HG03103 (cell line): ENCODE measurements around the gene CDK14.

ENCODE experiments used
- ATAC-seq: cut with Tn5 transposase; IDR thresholded peaks from one replicate; pipeline ENCODE4 v1.9.1; 2021; ENCODE audit warnings: low read depth; ENCODE audit not compliant: unreplicated experiment

CDK14 gene

DNA sequence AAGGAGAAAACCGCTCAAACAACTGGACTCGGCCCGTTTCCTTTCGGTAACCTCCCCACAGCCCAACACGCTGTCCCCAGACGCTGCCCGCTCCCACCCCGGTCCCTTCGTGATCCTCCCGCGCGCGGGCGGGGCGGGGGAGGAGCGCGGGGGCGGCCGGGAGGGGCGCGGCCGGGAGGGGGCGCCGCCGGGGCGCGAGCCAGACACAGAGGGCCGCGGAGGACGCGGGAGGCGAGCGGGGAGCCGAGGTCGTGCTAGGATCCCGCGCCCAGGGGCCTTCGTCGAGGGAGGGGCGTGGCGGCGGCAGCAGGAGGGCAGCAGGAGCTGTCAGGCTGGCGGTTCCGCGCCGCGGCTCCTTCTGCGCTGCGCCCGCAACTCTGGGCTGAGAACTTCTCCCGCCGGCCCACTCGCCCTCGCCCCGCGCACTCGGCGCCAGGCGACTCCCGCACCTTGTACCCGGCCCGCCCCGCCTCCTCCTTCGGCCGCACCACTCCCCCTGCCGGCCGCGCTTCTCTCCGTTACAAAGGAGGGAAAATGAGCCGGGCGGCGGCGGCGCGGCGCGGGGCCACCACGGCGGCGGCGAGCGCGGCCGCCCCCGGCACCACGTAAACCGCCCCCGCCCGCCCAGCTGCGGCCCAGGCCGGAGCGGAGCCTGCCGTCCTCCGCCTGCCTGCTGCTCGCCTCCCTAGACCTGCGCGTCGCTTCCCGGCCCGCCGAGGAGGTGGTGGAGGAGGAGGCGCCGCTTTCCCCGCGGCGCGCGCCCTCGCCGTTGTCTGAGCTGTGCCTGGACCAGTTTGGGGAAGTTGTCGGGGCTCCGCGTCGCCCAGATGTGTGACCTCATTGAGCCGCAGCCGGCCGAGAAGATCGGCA is at the start of gene CDK14:
Gene CDK14, plus strand, starts transcription at position 521 of the 870 bp plus-strand sequence. Its CDS starts 307 bp downstream, at position 828.
- ATAC-seq, result peak; percentile 42

DNA sequence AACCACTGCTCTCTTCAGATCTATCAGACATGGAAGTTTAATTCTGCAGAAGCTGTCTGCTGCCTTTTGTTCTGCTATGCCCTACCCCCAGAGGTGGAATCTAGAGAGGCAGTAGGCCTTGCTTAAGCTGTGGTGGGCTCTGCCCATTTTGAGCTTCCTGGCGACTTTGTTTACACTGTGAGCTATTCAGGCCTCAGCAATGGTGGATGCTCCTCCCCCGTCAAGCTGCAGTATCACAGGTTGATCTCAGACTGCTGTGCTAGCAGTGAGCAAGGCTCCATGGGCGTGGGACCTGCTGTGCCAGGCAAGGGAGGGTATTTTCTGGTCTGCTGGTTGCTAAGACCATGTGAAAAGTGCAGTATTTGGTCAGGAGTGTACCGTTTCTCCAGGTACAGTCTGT is 45.1 kb upstream of the CDK14 start:
- no peak for ATAC-seq

DNA sequence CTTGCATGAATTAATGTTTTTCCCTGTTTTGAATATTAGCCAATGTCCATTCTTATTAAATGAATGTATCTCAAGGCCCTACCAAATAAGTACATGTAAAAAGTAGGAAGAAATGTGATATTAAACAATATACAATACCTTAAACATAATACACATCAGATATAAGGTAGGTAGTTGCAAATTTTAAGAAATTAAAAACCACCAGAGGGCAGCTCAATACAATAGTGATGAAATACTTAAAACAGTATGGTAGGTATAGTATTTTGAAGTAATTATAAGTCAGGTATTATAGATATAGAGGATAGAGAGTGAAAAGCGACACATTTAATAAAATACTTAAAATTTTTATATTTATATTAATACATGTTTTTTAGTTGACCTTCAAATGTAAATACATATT is 43.6 kb upstream of the CDK14 start:
- ATAC-seq, result no peak

DNA sequence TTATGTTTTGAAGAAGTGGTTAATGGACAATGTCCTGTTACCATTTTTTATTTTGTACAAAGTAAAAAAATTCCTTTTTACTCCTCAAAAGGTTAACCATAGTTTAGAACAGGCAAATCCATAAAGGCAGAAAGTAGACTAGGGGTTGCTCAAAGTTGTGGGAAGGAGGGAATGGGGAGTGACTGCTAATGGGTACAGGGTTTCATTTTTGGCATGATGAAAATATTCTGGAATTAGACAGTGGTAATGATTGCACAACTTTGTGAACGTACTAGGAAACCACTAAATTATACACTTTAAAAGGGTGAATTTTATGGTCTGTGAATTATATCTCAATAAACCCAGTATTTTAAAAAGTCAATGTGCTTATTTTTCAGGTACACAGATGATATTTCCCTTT is 35.4 kb upstream of the CDK14 start:
- no peak for ATAC-seq

DNA sequence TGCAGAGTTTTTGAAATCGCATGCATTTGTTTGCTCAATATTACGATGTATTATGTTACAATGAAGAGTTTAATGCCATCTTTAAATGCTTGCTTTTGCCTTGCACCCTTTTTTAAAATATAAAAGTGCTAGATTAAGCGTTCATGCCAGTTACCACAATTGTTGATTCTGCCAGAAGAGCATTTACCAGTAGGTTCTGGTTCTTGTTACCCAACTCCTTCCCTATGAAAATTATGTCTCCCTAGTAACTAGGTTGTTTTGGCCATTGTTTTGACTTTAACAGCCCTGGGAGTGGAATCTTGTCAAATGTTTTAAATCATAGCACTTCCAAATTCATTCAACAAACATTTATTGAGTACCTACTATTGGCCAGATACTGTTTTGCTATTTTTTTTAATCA is 32.8 kb upstream of the CDK14 start:
- ATAC-seq, result no peak

DNA sequence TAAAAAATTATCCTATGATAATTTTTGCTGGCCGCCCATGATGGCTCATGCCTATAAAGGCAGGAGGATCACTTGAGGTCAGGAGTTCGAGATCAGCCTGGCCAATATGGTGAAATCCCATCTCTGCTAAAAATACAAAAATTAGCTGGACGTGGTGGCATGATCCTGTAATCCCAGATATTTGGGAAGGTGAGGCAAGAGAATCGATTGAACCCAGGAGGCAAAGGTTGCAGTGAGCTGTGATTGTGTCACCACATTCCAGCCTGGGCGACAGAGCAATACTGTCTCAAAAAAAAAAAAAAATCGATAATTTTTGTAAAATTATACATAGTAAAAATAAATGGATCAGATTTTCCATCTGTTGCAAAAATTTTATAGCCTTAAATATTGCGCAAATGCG is 31.7 kb upstream of the CDK14 start:
- ATAC-seq, result no peak

DNA sequence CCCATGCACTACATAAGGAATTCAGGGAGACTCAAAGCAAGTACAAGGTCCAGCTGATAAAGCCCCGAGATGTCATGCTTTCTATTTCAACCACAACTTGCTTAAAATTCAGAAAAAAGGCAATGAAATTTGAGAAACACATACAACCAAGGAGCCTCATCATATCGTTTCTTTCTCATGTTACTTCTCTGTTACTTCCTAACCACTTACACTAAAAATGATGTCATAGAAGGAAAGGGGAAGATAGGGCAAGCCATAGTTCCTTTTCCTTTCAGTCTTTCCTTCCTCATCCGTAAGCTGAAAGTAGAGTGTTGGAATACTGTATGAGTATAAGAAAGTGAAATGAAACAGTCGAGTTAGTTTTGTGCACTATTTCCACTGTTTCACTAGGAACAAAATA is 27.9 kb upstream of the CDK14 start:
- no peak for ATAC-seq

DNA sequence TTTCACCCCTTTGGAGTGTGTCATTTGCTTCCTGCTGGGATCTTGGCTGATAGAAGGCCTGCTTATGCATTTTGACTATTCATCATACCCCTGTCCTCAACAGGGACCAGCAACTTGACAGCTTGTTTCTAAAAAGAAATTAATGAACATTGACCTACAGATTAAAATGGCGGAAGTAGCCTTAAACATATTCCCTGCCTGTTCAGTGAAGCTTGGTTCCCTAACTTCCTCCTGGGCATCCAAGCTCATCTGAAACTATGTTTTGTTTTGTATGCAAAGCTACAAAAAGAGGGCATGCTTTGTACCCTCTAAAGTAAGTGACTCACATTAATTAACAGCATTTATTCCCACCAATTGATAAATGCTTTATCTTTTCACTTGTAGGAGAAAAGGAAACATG is 26.8 kb upstream of the CDK14 start:
- ATAC-seq, result no peak

DNA sequence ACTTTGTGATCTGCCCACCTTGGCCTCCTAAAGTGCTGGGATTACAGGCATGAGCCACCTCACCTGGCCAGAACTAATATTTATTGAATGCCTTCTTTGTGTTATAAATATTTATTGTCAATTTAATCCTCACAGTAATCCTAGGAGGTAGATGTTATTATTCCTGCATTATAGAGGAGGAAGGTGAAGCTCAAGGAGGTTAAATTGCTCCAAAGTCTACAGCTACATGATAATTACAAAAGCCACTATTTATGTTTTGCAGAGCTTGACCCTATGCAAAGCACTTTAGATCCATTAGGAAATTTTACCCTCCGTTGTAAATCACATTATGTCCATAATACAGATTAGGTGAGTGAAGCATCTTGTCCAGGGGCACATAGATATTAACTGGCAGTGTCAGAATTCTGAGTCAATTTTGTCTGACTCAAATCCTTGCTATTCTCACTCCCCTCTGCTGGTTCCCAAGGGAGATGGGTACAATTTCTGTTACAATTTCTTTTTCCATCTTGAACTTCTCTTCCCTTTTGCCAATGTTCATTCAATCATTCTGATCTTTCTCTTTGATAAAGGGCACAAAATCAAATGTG is 25.7 kb upstream of the CDK14 start:
- ATAC-seq, result no peak

DNA sequence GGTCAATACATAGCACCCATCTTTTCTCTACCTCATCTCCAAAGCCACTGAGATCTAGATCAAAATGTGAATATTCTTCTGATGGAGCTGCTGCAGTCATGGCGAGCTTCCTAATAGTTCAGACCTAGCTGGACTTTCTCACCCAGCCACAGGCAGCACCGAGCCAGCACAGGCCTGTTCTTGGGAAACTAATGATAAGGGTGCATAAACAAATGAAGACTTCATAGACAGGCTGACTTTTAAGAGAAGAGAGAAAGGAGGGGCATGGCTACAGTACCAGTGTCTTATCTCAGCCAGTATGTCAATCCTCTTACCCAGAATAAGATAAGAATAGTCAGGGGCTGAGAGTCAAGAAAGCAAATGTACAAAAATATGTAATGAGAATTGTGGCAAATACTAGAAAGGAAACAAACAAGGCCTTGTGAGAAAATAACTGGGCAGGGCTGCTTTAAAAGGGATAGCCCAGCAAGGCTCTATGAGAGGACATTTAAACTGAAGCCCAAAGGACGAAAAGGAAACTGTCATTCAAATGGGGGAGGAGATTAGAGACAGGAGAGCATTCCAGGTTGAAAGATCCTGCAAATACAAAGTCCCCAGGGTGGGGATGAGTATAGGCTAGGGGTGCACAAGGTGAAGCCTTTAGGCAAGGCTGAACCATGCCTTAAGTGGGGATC is 21.8 kb upstream of the CDK14 start:
- no peak for ATAC-seq

DNA sequence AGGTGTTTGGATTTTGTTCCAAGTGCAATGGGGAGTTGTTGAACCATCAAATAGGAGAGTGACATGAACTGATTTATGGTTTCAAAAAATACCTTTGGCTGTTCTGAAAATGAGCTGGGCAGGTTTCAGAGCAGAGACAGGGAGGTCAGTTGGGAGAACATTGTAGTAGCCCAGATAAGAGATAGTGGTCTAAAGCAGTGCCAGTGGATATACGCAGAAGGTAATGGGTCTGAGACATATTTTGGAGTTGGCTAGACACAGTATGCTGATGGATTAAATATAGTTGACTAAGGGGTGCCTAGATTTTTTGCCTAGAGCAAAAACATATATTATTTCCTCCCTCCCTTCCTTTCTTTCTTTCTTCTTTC is 21.3 kb upstream of the CDK14 start:
- no peak for ATAC-seq

DNA sequence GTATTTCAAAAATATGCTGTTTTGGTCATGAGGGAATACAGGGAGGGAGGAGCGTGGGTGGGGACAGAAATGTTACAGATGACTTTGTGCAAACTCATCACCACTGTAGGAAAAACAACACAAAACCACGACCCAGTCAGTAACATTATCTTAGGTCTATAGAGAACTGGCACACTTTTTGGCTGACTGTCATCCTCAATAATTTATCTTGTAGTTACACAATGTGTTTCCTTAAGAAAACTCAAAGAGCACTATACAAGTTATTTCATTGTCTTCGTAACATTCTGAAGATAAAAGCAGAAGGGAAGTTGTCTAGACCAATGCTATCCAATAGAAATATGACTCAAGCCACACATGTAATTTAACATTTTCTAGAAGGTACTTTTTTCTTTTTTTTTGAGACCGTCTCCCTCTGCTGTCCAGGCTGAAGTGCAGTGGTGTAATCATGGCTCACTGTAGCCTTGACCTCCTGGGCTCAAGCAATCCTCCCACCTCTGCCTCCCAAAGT is 16.9 kb upstream of the CDK14 start:
- no peak for ATAC-seq

DNA sequence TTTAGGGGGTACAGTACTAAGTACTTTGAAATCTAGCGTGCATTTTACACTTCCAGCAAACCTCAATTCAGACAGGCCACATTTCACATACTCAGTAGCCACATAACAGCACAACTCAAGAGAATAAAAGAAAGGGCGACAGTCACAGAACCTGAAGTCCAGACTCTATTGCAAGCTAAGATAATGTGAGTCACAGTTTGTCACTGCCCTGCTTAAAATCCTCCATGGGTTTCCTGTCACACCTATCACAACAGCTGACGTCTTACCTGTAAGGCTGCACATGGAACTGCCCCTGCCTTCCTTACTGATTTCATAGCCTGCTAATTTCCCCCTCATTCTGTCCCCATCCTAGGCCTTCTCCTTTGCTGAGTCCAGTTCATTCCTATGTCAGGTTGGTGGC is 16.1 kb upstream of the CDK14 start:
- ATAC-seq, result no peak

DNA sequence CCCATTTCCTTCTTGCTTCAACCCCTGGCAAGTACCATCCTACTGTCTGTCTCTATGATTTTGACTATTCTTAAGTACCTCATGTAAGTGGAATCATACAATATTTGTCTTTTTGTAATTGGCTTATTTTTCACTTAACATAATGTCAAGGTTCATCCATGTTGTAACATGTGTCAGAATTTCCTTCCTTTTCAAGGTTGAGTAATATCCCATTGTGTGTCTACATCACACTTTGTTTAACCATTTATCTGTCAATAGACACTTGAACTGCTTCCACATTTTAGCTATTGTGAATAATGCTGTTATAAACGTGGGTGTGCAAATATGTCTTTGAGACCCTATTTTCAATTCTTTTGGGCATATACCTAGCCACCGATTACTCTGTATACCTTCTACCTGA is 14.0 kb upstream of the CDK14 start:
- no peak for ATAC-seq

DNA sequence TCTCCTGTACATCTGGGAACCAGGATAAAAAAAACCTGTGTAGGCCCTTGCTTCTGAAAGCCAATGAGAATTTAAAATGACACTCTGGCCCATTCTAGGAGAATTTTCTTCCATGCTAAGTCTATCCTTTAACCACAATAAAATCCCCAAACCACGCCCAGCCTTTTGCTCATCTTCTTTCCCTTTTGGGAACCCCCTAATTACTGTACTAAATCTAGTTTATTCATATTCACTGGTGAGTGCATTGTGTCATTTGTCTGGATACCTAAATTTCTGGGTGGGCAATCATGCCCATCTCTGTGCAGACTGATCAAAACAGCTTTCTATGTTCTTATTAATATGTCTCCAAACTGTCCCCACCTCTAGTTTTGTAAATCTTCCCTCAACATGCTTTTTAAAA is 11.7 kb upstream of the CDK14 start:
- no peak for ATAC-seq

DNA sequence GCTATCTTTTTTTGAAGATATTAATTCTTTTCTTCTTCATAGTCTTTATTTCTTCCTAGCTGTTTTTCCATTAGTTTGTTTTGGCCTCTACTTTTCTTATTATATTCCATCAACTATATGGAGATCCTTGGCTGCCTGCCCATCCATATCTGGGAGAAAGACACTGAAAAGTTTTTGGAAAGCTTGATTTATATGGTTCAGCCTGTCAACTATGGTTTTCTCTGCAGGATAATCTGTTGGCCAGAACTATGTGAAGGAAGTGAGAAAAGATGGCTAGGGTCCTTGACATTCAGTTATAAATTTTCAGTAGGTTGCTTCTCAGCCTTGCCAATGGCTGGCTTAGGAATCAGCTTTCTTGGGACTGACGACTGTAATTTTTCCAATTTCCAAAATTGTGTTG is 10.0 kb upstream of the CDK14 start:
- ATAC-seq, result no peak

DNA sequence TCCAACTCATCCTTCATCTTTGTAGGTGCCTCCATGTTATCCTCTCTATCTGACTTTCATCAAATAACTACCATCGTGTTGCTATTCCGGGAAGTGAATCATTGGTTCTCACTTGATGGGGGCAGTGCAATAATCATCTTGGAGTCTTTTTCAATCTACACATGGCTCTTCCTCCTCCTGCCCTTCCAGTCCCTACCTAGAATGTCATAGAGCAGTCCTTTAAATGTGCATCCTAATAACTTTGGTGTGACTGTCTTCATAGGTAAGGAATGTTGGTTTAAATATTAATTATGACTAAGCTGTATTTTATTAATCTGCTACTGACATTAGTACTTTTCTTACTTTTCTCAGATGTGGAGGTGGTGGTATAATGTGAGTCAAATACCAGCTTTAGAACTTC is 8.4 kb upstream of the CDK14 start:
- ATAC-seq, result no peak

DNA sequence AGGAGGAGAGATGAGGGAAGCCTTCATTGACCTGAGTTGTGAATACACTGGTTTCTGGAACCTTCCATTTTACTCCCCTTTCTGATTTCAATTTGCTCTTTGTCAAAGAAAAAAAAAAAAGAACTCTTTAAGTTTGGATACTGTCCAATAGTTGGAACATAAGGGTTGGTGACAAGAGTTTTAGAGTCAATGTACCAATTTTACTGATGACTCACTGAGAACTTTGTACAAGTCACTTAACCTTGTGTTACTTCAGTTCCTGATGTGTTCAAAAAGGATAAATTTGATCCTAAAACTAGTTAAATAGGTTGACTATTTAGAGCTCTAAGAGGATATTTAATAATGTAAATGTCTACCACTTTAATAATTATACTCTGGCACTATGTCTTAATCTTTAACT is 4.1 kb upstream of the CDK14 start:
- no peak for ATAC-seq

DNA sequence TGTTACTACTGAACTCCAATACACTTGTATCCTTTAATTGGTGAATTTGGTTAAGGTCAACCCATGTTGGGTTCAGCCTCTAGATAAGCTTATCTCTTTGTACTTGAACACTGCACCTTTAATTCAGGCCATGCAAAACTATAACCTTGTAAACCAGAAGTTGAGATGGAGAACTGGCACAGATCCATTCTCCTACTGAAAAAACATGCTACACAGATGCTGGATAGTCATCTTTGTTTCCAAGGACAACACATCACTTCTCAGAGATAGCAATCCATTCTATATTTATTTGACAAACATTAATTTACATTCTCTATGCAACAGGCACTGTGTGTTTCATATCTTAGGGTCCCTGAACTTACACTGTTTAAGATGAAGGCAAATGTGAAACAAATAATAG is 2.9 kb upstream of the CDK14 start:
- no peak for ATAC-seq

DNA sequence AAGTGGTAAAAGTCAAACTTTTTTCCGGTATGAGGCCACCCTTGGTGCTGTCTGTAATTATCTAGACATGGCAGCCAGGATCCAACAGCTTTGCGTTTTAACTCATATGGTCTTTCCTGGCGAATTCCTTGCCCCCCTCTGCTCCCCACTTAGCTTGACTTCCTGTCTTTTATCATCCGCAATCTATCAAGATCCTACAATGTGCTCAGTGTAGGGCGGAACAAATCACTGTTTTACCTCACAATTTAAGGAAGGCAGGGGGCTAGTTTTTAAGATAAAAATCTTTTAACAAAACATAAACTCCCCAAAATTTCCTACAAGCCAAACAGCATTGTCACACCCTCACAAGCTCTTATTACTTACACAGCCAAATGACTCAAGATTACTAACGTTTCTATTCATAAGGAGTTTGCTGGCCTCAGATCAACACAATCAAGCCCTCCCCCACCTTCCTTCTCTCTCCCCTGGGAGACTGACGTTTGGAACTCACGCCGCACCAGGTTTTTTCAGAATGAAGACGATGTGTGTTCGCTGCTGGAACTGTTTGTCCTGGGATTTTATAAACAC is 1.3 kb upstream of the CDK14 start:
- ATAC-seq, result no peak

DNA sequence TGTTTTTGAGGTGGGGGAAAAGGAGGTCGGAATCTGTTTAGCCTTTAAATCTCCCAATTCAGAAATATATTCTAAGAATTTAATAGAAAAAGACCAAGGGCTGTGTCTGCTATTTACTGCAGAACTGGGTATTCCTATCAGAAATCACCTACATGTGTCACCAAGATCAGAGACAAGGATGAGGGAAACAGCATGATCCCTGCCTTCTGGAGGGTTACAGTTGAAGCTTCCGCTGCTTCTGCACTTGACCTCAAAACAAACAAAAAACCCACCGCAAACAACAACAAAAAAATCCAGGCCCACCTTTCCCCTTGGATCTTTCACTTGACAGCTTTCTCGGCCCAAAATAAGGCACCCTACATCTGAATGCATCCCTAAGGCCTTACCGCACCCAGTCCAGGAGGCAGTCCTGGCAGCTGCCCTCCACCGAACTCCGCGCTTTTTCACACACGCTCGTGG is 750 bp upstream of the CDK14 start:
- ATAC-seq, result no peak
